Keratinocyte (primary cell): ENCODE results near the gene SFN.

Source experiments
- CTCF ChIP-seq, 3 experiments: IDR thresholded peaks in 1 of 3; conservative IDR thresholded peaks in 1 of 3; optimal IDR thresholded peaks in 1 of 3; 2 replicates in 2 of 3; 3 replicates in 1 of 3; pipeline versions ENCODE3 to v1.5.1; 2011; ENCODE audit warnings: low read length in 3 of 3, mild to moderate bottlenecking in 3 of 3, moderate library complexity in 2 of 3, control low read depth in 1 of 3, inconsistent platforms in 1 of 3; ENCODE audit not compliant: insufficient read depth in 2 of 3; ENCODE audit errors: extremely low read depth in 1 of 3
- EZH2 ChIP-seq: IDR thresholded peaks from one replicate; pipeline ENCODE4 v1.6.1; 2012; ENCODE audit warnings: inconsistent platforms, mild to moderate bottlenecking, low read length, moderate library complexity

- TF ChIP-seq CTCF (optimal IDR thresholded peaks at IDR 0.05 in 1 of 3, IDR thresholded peaks at IDR 0.05 in 1 of 3, conservative IDR thresholded peaks at IDR 0.05 in 1 of 3; ENCODE audit: extremely low read depth in 1 of 3, insufficient read depth in 2 of 3, low read length in 3 of 3) (peak in 2 of 3 experiments; percentile 33 to 59), EZH2 (no peak)
Observed at GRCh38 chr1:26861286-26861701, 1.7 kb upstream of the SFN start.
